Neural cell (in vitro differentiated cells): Measurements from ENCODE around the gene DLX1. TPM values are rescaled to one million over a fixed set of nuclear protein-coding genes. Genes with fewer than 3 reads are reported as not detected.

Source experiments
- H2AFZ ChIP-seq: fragments of 200-600, 300-800 bp; sonication (generic), shearing (Covaris generic); 2 replicates; pipeline ENCODE4 v1.6.0; 2014; ENCODE audit warnings: low read depth, mild to moderate bottlenecking, antibody characterized with exemption, low read length, moderate library complexity
- H3F3A ChIP-seq: fragments of 200-600 bp; shearing (Covaris generic); 2 replicates; pipeline ENCODE4 v1.6.1; 2016; ENCODE audit warnings: mild to moderate bottlenecking, moderate library complexity, mixed read lengths, antibody characterized with exemption, low read length; ENCODE audit not compliant: insufficient read depth, poor library complexity, severe bottlenecking
- H3K27ac ChIP-seq: fragments of 200-600, 300-800 bp; sonication (generic), shearing (Covaris generic); 2 replicates; pipeline ENCODE4 v1.5.1; 2014; ENCODE audit warnings: mild to moderate bottlenecking, low read length, moderate library complexity
- H3K27me3 ChIP-seq: fragments of 300-800, 200-600 bp; sonication (generic), shearing (Covaris generic); 2 replicates; pipeline ENCODE4 v1.6.0; 2014; ENCODE audit warnings: mild to moderate bottlenecking, low read depth, low read length, moderate library complexity; ENCODE audit not compliant: insufficient read depth
- H3K36me3 ChIP-seq: fragments of 300-800, 200-600 bp; sonication (generic), shearing (Covaris generic); 2 replicates; pipeline ENCODE4 v1.5.1; 2014; ENCODE audit warnings: mild to moderate bottlenecking, antibody characterized with exemption, low read length, moderate library complexity; ENCODE audit not compliant: insufficient read depth
- H3K4me2 ChIP-seq: fragments of 300-800, 200-600 bp; sonication (generic), shearing (Covaris generic); 2 replicates; pipeline ENCODE4 v1.6.0; 2014; ENCODE audit warnings: mild to moderate bottlenecking, low read length
- H3K4me3 ChIP-seq: fragments of 300-800, 200-600 bp; sonication (generic), shearing (Covaris generic); 2 replicates; pipeline ENCODE4 v1.5.1; 2014; ENCODE audit warnings: mild to moderate bottlenecking, low read length, moderate library complexity
- H3K79me2 ChIP-seq: fragments of 200-600 bp; shearing (Covaris generic); replicated peaks from 2 replicates; pipeline ENCODE4 v1.6.0; 2014; ENCODE audit warnings: mild to moderate bottlenecking, low read length, moderate library complexity; ENCODE audit not compliant: insufficient read depth
- H3K9ac ChIP-seq: fragments of 300-800, 200-600 bp; sonication (generic), shearing (Covaris generic); 2 replicates; pipeline ENCODE4 v1.6.1; 2016; ENCODE audit warnings: mild to moderate bottlenecking, low read length, mixed read lengths
- H3K9me2 ChIP-seq: fragments of 200-600 bp; shearing (Covaris generic); 2 replicates; pipeline ENCODE4 v1.6.1; 2016; ENCODE audit warnings: mild to moderate bottlenecking, low read length, mixed read lengths; ENCODE audit not compliant: insufficient read depth
- H3K9me3 ChIP-seq: fragments of 200-600, 300-800 bp; sonication (generic), shearing (Covaris generic); 2 replicates; pipeline ENCODE4 v1.6.1; 2016; ENCODE audit warnings: mild to moderate bottlenecking, mixed run types, low read length, moderate library complexity, mixed read lengths
- H4K20me1 ChIP-seq: fragments of 200-600 bp; shearing (Covaris generic); 2 replicates; pipeline ENCODE4 v1.6.1; 2016; ENCODE audit warnings: mild to moderate bottlenecking, mixed run types; ENCODE audit not compliant: insufficient read depth
- CTCF ChIP-seq: fragments of 450-650 bp; IDR thresholded peaks from 2 replicates; pipeline ENCODE4 v1.5.1; 2014; ENCODE audit warnings: antibody characterized with exemption, mild to moderate bottlenecking, moderate library complexity; ENCODE audit not compliant: poor library complexity, severe bottlenecking
- EP300 ChIP-seq: fragments of 450-650 bp; conservative IDR thresholded peaks from 2 replicates; pipeline ENCODE4 v1.6.1; 2014; ENCODE audit warnings: antibody characterized with exemption, mild to moderate bottlenecking, moderate library complexity; ENCODE audit not compliant: poor library complexity, severe bottlenecking
- EZH2 ChIP-seq: fragments of 200-600, 300-800 bp; shearing (Covaris generic), sonication (generic); IDR thresholded peaks from 2 replicates; pipeline ENCODE4 v1.6.1; 2014; ENCODE audit warnings: antibody characterized with exemption, low read length, borderline replicate concordance, mild to moderate bottlenecking; ENCODE audit not compliant: insufficient read depth, poor library complexity, severe bottlenecking
- MXI1 ChIP-seq: fragments of 450-650 bp; conservative IDR thresholded peaks from 2 replicates; pipeline ENCODE4 v1.6.1; 2014; ENCODE audit warnings: antibody characterized with exemption, mild to moderate bottlenecking; ENCODE audit not compliant: poor library complexity, severe bottlenecking
- POLR2AphosphoS5 ChIP-seq: IDR thresholded peaks from 2 replicates; pipeline ENCODE4 v1.6.1; 2012
- RAD21 ChIP-seq: fragments of 450-650 bp; conservative IDR thresholded peaks from 2 replicates; pipeline ENCODE4 v1.6.1; 2014; ENCODE audit warnings: antibody characterized with exemption, mild to moderate bottlenecking, moderate library complexity
- SMC3 ChIP-seq: fragments of 450-650 bp; conservative IDR thresholded peaks from 2 replicates; pipeline ENCODE4 v1.6.1; 2014; ENCODE audit warnings: antibody characterized with exemption, mild to moderate bottlenecking, moderate library complexity; ENCODE audit not compliant: poor library complexity
- TAF1 ChIP-seq: IDR thresholded peaks from 2 replicates; pipeline ENCODE4 v1.6.1; 2012; ENCODE audit warnings: low read depth
- polyA plus RNA-seq: library from polyadenylated mRNA; depleted of rRNA; stranded (reverse); fragments of >200 nt; gene quantifications from 2 replicates; pipeline ENCODE4 v1.2.3, GENCODE V29; 2014
- TF ChIP-seq, protein P1 (sequence below): IDR thresholded peaks from 2 replicates; pipeline ENCODE4 v1.6.1; 2012; ENCODE audit warnings: borderline replicate concordance

The DLX1 gene
- polyA plus RNA-seq, 1 donor from 2014 or later = 67.3 TPM

DNA sequence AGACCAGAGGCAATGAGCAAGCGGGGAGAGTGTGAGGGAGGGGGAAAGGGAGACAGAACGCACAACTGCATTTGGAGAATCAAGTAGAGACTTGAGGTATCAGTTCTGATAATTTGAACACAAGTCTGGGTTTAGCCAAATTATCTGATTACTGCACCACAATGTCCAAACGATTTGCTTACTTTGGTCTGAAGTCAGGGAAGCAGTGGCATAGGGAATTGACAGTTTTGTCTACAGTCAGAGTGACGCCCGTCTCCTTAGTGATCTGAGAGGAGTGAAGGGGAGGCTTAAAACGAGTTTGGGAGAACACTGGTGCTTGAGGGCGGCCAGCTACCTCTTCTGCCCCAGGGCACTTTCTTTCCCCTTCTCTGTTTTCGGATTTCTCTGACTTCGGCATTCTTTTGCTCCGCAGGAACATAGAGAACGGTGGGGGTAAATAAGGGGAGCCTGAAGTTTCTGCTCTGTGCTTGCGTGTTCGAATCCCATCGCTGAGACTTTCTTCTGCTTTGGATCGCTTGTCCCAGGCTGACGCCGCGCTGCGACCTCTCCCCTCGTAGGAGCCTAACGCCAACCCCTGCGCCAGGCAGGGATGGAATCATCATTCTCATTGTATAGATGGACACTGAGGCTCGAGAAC, 20.3 kb downstream of the DLX1 start:
- no peaks in the 10 kb centered on the region for H3K36me3 ChIP-seq
- H3K9ac ChIP-seq = no peak overlapping the region
- no peaks in the 10 kb centered on the region for H3F3A ChIP-seq
- H3K79me2 ChIP-seq = peaks cover 19% of the 10 kb centered on the region
- no peaks in the 10 kb centered on the region for H3K9me2 ChIP-seq
- no peaks in the 10 kb centered on the region for H3K9me3 ChIP-seq
- peaks cover 56% of the 10 kb centered on the region for H3K27me3 ChIP-seq
- no peak overlapping the region for H2AFZ ChIP-seq
- no peak overlapping the region for H3K4me2 ChIP-seq
- peak overlapping the region; percentile 51 for H3K4me3 ChIP-seq
- H3K27ac ChIP-seq = no peak overlapping the region
- peaks cover 14% of the 10 kb centered on the region for H4K20me1 ChIP-seq
- TF ChIP-seq SMC3 (no peak), CTCF (no peak), MXI1 (no peak), TAF1 (no peak), POLR2AphosphoS5 (no peak), RAD21 (no peak), EZH2 (no peak), EP300 (no peak)
- TF ChIP-seq, protein P1, sequence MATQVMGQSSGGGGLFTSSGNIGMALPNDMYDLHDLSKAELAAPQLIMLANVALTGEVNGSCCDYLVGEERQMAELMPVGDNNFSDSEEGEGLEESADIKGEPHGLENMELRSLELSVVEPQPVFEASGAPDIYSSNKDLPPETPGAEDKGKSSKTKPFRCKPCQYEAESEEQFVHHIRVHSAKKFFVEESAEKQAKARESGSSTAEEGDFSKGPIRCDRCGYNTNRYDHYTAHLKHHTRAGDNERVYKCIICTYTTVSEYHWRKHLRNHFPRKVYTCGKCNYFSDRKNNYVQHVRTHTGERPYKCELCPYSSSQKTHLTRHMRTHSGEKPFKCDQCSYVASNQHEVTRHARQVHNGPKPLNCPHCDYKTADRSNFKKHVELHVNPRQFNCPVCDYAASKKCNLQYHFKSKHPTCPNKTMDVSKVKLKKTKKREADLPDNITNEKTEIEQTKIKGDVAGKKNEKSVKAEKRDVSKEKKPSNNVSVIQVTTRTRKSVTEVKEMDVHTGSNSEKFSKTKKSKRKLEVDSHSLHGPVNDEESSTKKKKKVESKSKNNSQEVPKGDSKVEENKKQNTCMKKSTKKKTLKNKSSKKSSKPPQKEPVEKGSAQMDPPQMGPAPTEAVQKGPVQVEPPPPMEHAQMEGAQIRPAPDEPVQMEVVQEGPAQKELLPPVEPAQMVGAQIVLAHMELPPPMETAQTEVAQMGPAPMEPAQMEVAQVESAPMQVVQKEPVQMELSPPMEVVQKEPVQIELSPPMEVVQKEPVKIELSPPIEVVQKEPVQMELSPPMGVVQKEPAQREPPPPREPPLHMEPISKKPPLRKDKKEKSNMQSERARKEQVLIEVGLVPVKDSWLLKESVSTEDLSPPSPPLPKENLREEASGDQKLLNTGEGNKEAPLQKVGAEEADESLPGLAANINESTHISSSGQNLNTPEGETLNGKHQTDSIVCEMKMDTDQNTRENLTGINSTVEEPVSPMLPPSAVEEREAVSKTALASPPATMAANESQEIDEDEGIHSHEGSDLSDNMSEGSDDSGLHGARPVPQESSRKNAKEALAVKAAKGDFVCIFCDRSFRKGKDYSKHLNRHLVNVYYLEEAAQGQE = no peak

- peak; percentile 41 for TF ChIP-seq POLR2AphosphoS5
- no peak for TF ChIP-seq SMC3
- TF ChIP-seq, protein P1 = no peak
- TF ChIP-seq RAD21 = peak; percentile 17
- TF ChIP-seq EZH2 = peak; percentile 66
- peak; percentile 55 for TF ChIP-seq CTCF
- Histone ChIP-seq H3K79me2 (peaks cover 12% of the 10 kb centered on the region), H3K27me3 (peaks cover 56% of the 10 kb centered on the region), H3K9ac (no peak overlapping the region), H3K27ac (no peak overlapping the region), H3K4me2 (no peak overlapping the region), H3K36me3 (no peaks in the 10 kb centered on the region), H3K4me3 (peak overlapping the region; percentile 51), H2AFZ (no peak overlapping the region), H3K9me2 (no peaks in the 10 kb centered on the region), H4K20me1 (peaks cover 6% of the 10 kb centered on the region), H3K9me3 (no peaks in the 10 kb centered on the region), H3F3A (no peaks in the 10 kb centered on the region)
Observed at GRCh38 chr2:172106108-172106961, 21.0 kb downstream of the DLX1 start.
